Measurements from ENCODE around the gene CHRNB4.

DNA sequence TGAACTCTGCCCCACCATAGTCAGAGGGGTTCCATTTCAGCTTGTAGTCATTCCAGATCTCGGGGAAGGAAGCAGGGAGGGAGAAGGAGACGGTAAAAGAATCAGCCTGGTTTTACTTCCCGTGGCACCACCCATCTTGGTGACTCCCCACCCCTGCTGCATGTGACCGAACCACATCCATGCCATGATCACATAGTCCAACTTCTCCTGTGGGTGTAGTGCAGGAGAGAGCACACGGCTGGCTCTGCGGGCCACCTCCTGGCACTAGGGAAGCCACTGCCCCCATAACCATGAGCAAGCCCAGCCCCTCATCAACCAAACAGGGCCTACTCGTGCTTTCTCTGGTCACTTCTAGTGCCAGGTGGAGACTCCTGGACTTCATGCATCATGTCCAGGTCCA, 23.9 kb downstream of the CHRNB4 start:
- TF ChIP-seq CHD2 (IDR thresholded peaks at IDR 0.05; ENCODE audit: low read length, partially characterized antibody) (no peak), SMC3 (IDR thresholded peaks at IDR 0.05) (no peak), REST (IDR thresholded peaks at IDR 0.05) (no peak), CHD4 (IDR thresholded peaks at IDR 0.05; ENCODE audit: borderline replicate concordance) (no peak), MYC (IDR thresholded peaks at IDR 0.05; ENCODE audit: borderline replicate concordance, low read length) (no peak), HEYL (CRISPR knock-in tag; IDR thresholded peaks at IDR 0.05) (no peak)
- TF ChIP-seq, protein P1, sequence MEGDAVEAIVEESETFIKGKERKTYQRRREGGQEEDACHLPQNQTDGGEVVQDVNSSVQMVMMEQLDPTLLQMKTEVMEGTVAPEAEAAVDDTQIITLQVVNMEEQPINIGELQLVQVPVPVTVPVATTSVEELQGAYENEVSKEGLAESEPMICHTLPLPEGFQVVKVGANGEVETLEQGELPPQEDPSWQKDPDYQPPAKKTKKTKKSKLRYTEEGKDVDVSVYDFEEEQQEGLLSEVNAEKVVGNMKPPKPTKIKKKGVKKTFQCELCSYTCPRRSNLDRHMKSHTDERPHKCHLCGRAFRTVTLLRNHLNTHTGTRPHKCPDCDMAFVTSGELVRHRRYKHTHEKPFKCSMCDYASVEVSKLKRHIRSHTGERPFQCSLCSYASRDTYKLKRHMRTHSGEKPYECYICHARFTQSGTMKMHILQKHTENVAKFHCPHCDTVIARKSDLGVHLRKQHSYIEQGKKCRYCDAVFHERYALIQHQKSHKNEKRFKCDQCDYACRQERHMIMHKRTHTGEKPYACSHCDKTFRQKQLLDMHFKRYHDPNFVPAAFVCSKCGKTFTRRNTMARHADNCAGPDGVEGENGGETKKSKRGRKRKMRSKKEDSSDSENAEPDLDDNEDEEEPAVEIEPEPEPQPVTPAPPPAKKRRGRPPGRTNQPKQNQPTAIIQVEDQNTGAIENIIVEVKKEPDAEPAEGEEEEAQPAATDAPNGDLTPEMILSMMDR (IDR thresholded peaks at IDR 0.05): no peak
- TF ChIP-seq, protein P2, sequence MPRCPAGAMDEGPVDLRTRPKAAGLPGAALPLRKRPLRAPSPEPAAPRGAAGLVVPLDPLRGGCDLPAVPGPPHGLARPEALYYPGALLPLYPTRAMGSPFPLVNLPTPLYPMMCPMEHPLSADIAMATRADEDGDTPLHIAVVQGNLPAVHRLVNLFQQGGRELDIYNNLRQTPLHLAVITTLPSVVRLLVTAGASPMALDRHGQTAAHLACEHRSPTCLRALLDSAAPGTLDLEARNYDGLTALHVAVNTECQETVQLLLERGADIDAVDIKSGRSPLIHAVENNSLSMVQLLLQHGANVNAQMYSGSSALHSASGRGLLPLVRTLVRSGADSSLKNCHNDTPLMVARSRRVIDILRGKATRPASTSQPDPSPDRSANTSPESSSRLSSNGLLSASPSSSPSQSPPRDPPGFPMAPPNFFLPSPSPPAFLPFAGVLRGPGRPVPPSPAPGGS (IDR thresholded peaks at IDR 0.05): no peak
